GM10248 (cell line): ENCODE measurements around the gene CYGB.

Experiments used
- CTCF ChIA-PET: fragments of 300-600 bp; sonication (Branson Sonifier 250); formaldehyde crosslinking; extraction: SDS; loops from one replicate; lab custom pipeline; 2021; ENCODE audit warnings: antibody characterized with exemption; lab: Yijun Ruan, JAX
- POLR2A ChIA-PET: fragments of 350-650 bp; sonication (Branson Sonifier 250); formaldehyde crosslinking; extraction: SDS; loops from one replicate; lab custom pipeline; 2020; ENCODE audit warnings: antibody characterized with exemption; lab: Yijun Ruan, JAX
- DNase-seq: peaks from one replicate; pipeline ENCODE4 v3.0.0; 2012; ENCODE audit errors: extremely low spot score
- TF ChIP-seq, protein P1 (sequence below): IDR thresholded peaks from 2 replicates; pipeline ENCODE4 v1.5.1; 2012; ENCODE audit warnings: mild to moderate bottlenecking, low read depth; ENCODE audit errors: extremely low read depth, missing control alignments, control extremely low read depth

The CYGB gene

GRCh38 chr17:76478097-76478496 is 59.4 kb downstream of the CYGB start:
- ChIA-PET CTCF (interaction anchor here (0.9 to 3.6 kb wide), 9 partner anchors 9 to 45 kb away, joined by 3 to 16 read pairs (median 4); no protein-coding TSS in a partner anchor), POLR2A (interaction anchor here (0.7 kb wide), 1 partner anchor 22 kb away, joined by 3 read pairs; no protein-coding TSS in a partner anchor)
- no peak for DNase-seq
- TF ChIP-seq, protein P1, sequence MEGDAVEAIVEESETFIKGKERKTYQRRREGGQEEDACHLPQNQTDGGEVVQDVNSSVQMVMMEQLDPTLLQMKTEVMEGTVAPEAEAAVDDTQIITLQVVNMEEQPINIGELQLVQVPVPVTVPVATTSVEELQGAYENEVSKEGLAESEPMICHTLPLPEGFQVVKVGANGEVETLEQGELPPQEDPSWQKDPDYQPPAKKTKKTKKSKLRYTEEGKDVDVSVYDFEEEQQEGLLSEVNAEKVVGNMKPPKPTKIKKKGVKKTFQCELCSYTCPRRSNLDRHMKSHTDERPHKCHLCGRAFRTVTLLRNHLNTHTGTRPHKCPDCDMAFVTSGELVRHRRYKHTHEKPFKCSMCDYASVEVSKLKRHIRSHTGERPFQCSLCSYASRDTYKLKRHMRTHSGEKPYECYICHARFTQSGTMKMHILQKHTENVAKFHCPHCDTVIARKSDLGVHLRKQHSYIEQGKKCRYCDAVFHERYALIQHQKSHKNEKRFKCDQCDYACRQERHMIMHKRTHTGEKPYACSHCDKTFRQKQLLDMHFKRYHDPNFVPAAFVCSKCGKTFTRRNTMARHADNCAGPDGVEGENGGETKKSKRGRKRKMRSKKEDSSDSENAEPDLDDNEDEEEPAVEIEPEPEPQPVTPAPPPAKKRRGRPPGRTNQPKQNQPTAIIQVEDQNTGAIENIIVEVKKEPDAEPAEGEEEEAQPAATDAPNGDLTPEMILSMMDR: no peak

GRCh38 chr17:76477576-76477975 is 59.9 kb downstream of the CYGB start:
- DNase-seq: no peak
- POLR2A ChIA-PET: interaction anchor here (0.7 kb wide), 1 partner anchor 22 kb away, joined by 3 read pairs; no protein-coding TSS in a partner anchor
- TF ChIP-seq, protein P1: no peak
- CTCF ChIA-PET: interaction anchor here (0.9 to 3.8 kb wide), 10 partner anchors 9 to 30 kb away, joined by 3 to 22 read pairs (median 4); partner anchors contain the start of gene AANAT
